HG02571 (cell line): Measurements from ENCODE around the gene NTM.

ENCODE experiments used
- ATAC-seq: cut with Tn5 transposase; IDR thresholded peaks from one replicate; pipeline ENCODE4 v1.9.1; 2021; ENCODE audit warnings: mild to moderate bottlenecking, moderate library complexity; ENCODE audit not compliant: unreplicated experiment

NTM gene

DNA sequence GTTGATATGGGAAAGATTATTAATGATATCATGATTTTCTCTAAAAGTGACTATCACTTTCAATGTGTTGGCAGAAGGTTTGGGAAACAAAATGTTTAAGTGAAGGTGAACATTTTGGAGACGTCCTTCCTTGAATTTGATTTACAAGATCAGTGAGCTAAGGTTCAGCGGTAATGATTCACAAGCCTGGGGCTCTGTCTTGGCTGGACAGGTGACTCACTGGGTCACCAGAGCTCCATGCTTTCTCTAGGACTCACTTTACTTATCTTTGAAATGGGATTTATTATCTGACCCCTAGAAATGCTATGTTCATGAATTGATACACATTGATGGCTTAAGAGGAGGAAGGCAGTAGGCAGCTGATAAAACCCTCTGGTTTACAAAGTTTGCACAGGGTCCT is 437.5 kb downstream of the NTM start:
- ATAC-seq = no peak

DNA sequence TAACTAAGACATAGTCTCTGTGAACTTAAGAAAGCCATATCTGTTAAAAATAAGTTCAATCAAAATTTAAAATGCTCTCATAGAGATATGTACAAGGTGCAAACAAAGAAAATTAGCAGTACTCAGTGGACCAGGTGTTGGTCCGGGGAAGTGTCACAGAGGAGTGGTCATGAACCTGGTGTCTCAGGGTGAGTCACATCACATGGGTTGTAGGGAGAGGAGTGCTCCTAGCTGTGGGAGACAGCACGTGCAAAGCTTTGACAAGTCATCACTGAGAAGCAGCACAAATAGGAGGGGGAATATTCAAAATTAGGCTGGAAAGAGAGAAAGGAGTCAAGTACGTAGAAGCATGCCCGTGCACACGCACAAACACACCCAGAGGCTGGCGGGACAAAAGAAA is 438.1 kb downstream of the NTM start:
- ATAC-seq = no peak

DNA sequence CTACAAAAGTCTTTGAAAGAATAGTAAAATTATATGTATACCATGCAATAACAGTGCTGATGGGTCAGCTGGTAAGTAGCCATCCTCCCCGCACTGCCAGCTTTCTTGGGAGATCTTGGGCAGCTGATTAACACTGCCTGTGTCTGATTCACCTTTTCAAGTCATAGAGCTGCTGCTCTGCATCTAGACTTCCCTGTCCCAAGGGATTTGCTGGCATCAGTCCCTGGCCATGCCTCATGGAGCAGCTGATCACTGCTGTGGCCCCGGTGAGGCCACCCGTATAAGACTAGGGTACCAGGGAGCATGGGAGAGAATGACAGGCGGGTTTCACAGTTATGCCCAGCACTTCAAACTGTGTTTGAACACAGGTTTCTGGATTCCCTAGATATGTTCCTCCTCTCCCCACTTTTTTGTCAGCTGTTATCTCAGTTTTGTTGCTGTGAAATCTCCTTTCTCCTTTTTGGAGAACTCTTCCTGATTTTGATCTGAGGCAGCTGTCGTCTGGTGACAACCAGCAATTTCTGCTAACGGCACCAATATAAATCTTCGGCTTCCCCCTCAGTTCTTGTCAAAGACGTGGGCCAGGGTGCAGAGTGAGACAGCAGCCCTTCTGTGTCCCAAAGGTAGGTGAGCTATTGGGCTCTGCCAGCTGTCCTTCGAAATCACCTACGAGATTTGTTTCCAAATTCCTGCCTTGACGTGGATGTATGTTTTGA is 438.9 kb downstream of the NTM start:
- ATAC-seq = no peak

DNA sequence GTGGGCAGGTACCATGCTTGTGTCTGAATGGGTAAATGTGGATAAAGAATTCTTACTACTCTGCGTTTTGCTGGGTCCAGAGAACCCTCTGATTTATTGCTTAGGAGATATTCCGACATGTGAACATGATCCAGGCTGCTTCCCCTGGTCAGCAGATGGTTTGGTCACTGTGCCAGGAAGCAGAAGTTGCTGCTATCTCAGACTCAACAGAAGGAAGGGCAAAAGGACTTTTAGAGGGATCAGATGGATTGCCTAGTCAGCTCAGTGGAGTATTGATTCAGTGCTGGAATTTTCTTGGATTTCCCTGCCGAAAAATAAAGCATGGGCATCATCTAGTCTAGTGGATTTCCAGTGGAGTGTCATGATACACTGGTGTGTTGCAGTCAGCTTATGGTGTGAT is 440.1 kb downstream of the NTM start:
- no peak for ATAC-seq

DNA sequence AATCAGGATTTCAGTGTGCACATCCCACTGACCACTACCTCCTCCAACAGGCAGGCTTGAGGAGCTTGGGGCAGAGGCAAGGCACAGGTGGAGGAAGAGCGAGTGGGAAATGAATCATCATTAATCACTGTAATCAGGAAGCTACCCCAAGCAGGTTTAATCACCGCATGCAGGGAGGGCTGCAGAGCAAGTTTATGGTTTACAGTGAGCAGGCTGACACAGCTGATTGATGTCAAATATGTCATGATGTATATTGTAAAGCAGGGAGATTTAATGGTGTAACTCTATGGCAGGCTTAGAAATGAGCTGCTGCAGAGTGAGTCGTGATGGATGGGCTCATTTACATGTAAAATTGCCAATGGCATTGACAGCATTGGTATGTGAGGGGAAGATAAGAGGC is 441.0 kb downstream of the NTM start:
- no peak for ATAC-seq

DNA sequence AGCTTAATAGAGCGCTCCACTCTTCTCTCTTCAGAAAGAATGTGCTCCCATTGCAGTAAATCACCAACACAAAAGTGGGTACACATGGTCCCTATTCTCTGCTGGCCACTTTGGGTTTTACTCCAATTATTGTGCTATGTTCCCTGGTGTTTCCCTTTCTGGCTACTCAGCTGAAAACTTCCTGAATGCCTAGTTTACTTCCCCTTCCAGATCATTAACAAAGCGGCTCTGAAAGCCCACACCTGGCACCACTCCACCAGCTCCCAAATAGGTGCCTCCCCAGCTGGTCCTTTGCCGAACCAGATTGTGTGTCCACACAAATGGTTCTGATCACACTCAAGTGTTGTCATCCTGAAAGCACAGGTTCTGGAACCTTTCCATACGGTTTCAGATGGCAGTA is 443.7 kb downstream of the NTM start:
- no peak for ATAC-seq

DNA sequence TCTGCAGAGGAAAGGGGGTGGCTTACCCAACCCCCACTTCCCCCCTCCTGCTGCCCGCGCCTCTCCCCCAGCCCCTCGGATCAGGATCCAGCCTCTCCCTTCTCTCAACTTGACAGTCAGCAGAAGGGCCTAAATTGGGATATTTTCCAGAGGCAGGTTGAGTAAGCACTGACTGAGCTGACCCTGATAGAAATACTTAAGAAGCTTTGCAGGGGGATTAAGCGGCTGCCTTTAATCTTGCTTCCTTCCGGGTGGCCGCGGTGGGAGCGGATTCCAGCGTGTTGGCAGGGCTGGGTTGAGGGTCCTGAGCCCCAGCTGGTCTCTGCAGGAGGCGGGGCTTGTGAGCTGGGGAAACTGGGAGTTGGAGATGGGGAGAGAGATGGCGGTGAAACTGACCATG is 445.2 kb downstream of the NTM start:
- ATAC-seq = no peak

DNA sequence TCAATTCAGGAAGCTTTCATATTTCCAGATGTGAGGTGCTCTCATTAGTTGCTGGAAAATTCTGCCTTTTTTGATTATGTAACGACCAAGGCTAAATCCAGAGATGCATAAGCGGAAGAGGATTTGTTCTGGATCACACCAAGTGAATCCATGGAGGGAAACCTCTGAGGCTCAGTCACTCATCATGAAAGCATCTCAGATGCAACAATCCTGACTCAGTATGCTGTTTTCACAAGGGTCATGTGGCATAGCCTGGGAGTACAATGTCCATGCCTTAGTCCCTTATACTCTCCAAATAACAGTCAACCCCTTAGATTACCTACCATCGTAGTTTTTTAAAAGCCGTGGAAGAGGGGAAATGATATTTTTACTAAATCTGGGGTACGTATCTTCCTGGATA is 445.6 kb downstream of the NTM start:
- no peak for ATAC-seq

DNA sequence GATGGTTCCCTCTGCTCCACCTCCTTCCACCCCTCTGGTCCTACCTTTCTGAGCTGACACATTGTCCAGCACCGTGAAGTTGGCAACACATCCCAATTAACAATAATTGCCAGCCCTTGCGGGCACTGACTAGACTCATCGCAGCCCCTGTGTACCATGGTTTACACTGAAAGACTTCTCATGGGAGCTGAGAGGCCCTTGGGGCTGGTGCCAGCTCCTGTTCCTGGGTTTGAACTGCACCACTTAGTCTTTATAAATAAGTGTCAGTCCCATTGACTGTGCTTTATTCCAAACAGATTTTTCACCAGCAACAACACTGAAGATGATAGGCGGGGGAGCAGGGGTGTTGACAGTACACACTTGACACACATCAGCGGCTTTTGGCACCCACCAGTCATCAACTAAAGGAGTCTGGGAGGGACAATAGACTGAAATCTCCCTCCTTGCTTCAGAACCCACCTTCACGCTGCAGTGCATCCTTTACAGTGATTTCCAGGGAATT is 447.3 kb downstream of the NTM start:
- ATAC-seq = no peak

DNA sequence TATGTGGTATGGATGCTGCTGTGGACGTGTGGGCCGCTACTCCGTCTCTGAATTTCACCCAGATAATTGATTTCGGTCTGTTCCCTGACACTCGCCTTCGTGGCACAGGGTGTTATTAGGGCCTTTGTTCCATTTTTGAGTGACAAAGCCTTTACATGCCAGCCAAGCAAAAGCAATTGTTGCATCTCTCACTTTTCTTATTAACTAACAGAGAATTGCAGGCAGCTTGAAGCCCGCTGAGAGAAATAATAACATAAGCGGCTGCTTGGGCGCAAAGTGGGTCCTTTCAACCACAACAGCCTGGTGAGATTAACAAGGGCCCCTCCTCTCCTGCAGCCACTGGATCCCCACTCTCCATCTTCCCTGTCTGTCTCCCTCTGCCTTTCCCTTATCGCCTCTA is 449.4 kb downstream of the NTM start:
- no peak for ATAC-seq

DNA sequence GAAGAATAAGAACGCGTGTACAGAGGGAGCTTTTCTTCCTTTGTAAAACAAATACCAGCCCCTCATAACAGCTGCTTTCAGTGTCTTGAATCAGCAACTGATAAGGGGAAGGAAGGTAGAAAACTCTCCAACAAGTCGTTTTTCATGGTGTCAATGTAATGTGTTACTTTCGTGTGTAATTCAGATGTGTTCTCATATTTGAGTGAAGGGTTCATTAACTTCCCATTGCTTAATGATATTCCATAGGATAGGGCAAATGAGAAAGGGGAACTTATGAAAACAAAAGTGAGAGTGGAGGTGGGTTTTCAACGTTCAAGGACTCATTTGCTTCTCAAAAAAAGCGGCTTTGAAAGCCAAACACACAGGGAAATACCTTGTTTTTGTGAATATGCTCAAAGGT is 452.1 kb downstream of the NTM start:
- ATAC-seq = no peak

DNA sequence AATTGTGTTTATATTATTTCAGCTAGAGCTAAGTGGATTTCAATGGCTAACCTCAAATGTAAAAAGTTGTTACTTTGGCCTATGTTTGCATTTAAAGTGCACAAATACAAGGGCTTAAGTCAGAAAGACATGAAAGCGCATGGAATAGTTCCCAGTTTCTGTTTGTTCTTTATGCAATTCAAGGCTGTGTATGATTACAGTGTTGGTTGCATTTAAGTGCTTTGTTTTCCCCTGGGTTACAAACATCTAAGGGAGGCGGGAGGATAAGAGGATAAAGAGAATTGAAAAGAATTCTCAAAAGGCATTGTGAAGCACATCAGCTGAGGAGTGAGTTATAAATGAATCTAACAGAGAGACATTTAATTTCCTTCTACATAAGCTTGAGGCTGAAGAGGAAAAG is 453.4 kb downstream of the NTM start:
- ATAC-seq = no peak

DNA sequence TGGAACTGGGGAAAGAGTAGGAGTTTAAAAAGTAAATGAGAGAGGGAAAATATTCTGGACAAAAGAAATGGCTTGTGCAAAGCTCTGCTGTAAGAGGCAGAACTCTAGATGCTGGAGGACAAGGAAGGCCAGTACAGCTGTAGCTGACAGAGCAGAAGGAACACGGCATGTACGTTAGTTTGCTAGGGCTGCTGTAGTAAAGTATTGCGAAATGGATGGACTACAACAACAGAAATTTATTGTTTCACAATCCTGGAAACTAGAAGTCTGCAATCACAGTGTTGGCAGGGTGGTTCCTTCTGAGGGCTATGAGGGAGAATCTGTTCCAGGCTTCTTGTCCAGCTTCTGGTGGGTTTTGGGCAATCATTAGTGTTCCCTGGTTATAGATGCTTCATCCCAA is 454.4 kb downstream of the NTM start:
- ATAC-seq = no peak

DNA sequence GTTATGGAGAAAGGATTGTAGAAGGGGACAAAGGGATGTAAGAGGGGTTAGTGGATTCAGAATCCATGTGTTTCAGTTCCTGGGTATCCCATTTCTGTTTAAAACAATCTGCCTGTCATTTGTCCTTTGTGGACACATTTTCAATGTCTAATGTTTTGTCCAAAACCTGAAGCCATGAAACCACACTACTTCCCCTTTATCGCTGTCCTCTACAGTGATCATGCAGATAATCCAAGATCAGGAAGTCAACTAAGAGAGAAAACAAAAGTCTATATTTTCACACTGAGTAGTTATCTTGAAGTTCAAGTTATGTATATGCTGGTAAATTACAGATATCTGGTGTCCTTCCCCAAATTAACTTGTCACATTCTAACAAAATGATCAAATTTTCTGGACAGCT is 457.0 kb downstream of the NTM start:
- ATAC-seq = no peak

DNA sequence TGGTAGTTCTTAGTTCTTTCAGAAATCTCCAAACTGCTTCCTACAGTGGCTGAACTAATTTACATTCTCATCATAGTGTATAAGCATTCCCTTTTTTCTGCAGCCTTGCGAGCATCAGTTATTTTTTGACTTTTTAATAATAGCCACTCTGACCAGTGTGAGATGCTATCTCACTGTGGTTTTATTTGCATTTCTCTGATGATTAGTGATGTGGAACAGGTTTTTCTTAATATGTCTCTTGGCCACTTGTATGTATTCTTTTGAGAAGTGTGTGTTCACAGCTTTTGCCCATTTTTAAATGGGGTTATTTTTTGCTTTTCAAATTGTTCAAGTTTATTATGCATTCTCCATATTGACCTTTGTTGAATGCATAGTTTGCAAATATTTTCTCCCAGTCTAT is 459.3 kb downstream of the NTM start:
- ATAC-seq = no peak

DNA sequence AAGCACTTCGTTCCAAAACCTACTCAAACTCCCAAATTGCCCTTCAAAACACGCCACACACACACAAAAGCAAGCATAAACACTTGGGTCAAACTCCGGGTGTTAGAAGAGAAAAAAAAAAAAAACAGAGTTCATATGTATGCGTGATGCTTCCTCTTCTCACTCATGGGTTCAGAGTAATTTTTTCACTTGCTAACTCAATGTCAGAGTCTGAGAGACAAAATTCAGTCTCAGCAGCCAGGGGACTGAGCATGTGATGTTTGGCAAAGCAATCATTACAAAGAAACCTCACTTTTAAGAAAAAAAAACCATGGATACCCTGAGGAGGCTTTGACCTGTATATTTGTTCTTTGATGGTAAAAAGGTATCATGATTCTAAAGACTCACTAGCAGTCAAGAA is 461.7 kb downstream of the NTM start:
- ATAC-seq = no peak

DNA sequence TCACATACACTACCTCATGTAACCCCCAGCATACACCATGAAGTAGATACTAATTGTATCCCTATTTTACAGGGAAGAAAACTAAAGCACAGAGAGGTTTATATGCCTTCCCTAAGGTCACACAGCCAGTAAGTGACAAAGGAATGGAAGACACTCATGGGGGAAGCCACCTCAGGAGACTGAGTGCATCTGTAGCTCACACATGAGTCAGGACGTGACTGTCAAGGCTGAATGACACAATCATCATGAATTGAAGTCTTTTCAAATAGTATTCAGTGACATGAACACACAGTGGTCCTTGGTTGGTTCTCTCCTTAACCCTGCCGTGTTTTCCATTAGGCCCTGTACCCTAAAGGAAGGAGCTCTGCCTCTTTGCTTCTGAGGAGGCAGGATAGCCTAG is 463.0 kb downstream of the NTM start:
- no peak for ATAC-seq

DNA sequence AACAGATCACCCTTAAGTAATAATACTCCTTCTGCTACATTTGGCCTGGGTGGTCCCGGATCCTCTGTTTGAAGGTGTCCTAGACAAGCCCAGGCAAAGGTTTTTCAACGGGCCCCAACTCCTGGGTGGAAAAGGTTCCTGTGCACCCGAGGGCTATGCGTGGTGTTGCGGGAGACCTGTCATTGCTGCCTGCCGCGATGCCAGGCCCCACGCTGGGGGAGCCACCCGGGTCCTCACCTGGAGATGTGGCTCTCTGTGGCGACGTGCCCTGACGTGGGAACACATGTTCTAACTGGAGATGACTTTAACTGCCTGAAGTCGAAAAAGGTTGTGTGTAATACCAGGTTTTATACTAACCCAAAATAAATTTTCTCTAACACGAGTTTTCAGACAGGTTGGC is 467.1 kb downstream of the NTM start:
- ATAC-seq = no peak

DNA sequence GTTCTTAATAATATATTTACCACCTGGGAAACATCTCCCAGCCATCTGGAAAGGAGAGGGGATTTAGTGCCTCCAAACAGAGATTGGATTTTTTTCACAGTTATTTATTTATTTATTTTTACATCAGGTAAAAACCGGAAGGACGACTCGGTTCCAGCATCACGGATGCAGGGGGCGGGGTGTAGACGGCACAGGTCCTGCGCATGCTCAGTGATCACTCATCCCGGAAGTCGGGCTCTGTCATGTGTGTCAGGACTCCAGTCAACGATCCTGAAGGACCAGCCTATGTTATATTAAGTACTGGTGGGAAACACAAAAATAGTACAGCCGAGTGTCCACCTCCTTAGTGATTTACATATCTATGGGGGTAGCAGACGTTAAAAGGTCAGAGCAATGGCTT is 467.6 kb downstream of the NTM start:
- ATAC-seq = no peak

DNA sequence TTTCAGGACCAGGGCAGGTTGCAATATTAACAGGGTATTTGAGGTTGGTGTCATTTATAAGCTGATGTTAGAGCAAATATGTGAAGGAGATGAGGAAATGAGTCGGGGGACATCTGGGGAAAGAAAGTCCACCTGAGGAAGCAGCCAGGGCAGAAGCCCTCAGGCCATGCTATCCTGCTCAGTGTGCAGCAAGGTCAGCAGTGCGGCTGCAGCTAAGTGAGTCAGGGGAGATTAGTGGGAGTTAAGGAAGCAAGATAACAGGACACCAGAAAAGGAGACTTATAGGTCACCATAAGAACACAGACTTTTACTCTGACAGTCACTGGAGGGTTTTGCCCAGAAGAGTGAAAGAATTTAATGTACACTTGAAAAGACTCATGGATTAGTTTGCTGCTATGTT is 468.9 kb downstream of the NTM start:
- no peak for ATAC-seq

DNA sequence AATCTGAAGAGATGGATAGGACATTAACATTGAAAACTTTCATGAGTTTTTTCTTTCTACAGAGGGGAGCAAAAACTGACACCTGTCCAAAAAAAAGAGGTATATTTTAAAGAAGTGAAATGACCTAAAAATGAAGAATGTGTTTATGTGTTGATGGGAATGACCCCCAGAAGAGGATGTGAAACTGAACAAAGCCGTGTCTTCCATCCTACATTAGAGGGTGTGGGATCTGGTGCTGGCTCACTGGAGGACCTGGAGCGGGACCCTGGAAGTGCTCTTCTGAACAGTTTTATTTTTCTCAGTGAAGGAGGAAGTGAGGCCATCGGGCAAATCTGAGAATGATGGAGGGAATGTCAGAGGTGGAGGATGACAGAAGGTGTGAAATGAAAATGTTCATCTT is 470.1 kb downstream of the NTM start:
- no peak for ATAC-seq

DNA sequence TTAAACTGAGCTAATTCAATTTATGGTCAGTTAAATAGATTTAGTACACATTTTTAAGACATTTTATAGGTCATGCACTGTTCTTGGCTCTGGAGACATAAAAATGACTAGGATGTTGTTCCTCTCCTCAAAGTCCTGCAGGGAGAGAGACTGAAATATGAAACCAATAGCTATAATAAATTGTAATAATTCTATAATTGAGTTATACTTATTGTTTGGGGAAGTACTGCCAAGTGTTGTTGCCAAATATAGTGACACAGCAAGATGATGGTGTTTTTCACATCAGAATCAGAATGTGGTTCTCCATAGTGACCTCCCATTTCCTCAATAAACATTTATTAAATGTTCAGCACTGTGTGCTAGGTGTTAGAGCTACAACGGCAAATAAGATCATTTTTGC is 470.6 kb downstream of the NTM start:
- no peak for ATAC-seq

DNA sequence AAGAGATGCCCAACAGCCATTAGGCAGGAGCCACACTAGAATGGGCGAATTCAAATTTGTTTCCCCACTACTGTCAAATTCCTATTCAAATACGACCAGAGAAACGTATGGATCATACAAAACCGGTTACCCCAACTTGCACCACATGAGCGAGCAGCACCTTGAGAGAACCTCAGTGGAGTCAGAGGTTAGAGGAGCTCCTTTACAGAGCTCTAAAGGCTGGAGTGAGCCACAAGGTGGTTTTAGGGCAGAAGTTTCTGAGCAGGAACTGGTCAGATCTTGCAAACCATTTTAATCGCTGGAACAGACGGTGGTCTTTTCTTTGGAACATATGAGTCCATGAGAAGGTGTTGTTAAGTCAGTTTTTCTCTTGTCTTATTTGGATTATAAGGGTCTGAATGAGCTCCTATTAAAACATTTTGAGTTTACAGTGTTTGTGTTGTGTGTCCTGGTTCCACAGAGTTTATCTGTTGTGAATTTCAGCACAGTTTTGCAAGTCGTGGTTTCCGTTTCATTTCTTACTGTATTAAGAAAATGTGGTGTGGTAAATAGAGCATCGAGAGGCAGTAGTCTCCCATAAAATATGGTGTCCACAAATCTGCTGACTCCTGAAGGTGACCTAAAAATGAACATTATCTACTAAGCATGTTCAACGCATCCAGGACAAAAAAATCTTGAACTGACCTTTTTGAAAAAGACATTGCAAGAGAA is 471.7 kb downstream of the NTM start:
- ATAC-seq = no peak
